GM20000 (cell line): ENCODE measurements around the gene HSD17B3.

Experiments used
- DNase-seq: peaks from one replicate; pipeline ENCODE4 v3.0.0; 2012; ENCODE audit warnings: low spot score
- TF ChIP-seq, protein P1 (sequence below): IDR thresholded peaks from 2 replicates; pipeline ENCODE4 v1.5.1; 2012; ENCODE audit warnings: mild to moderate bottlenecking, control low read depth; ENCODE audit errors: extremely low read depth, missing control alignments

Gene HSD17B3

DNA sequence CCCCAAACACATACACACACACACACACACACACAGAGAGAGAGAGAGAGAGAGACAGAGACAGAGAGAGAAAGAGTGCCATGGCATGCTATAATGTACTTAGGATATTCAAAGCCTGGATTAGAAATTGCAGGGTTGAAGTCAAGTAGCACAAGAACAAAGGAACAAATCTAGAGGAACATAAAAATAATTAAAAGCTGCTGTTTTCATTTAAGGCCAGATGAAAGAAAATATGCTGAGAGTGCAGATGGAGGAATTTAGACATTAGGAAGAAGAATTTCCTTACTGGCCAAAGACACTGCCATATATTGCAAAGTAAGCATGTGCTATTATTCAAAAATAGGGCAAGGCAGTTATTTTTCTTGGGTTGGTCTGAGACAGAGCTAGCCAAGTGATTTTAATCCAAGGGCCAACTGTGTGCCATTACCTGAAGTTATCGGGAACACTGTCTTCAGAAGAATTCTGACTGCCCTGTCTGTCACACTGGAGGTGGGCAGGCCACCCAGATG is 31.7 kb downstream of the HSD17B3 start:
- no peak for DNase-seq
- TF ChIP-seq, protein P1, sequence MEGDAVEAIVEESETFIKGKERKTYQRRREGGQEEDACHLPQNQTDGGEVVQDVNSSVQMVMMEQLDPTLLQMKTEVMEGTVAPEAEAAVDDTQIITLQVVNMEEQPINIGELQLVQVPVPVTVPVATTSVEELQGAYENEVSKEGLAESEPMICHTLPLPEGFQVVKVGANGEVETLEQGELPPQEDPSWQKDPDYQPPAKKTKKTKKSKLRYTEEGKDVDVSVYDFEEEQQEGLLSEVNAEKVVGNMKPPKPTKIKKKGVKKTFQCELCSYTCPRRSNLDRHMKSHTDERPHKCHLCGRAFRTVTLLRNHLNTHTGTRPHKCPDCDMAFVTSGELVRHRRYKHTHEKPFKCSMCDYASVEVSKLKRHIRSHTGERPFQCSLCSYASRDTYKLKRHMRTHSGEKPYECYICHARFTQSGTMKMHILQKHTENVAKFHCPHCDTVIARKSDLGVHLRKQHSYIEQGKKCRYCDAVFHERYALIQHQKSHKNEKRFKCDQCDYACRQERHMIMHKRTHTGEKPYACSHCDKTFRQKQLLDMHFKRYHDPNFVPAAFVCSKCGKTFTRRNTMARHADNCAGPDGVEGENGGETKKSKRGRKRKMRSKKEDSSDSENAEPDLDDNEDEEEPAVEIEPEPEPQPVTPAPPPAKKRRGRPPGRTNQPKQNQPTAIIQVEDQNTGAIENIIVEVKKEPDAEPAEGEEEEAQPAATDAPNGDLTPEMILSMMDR: no peak

- DNase-seq: no peak
- TF ChIP-seq, protein P1: no peak
Observed at GRCh38 chr9:96258967-96259366, 43.0 kb downstream of the HSD17B3 start.

- DNase-seq: no peak
- TF ChIP-seq, protein P1: no peak
Observed at GRCh38 chr9:96256800-96257199, 45.2 kb downstream of the HSD17B3 start.

GRCh38 chr9:96255698-96256097 is 46.3 kb downstream of the HSD17B3 start:
- no peak for DNase-seq
- TF ChIP-seq, protein P1: no peak

GRCh38 chr9:96253059-96253696 is 48.8 kb downstream of the HSD17B3 start:
- no peak for DNase-seq
- TF ChIP-seq, protein P1: no peak

GRCh38 chr9:96251451-96251850 is 50.5 kb downstream of the HSD17B3 start:
- no peak for DNase-seq
- TF ChIP-seq, protein P1: no peak

- TF ChIP-seq, protein P1: no peak
- no peak for DNase-seq
Observed at GRCh38 chr9:96249746-96250145, 52.2 kb downstream of the HSD17B3 start.
